Activated CD4-positive, alpha-beta T cell treated with anti-CD3 and anti-CD28 coated beads, Interleukin-2, amount 50 U/mL, for 1 hour (primary cell): ENCODE results near the gene YTHDC1.
"Not testable (repeated sequence)": the region's sequence is repeated elsewhere in the genome, so short reads cannot be mapped to it uniquely, and the experiment has no call there.

ENCODE experiments used
- DNase-seq: peaks from one replicate; pipeline ENCODE4 v3.0.0-alpha.2; 2020

YTHDC1 gene

DNA sequence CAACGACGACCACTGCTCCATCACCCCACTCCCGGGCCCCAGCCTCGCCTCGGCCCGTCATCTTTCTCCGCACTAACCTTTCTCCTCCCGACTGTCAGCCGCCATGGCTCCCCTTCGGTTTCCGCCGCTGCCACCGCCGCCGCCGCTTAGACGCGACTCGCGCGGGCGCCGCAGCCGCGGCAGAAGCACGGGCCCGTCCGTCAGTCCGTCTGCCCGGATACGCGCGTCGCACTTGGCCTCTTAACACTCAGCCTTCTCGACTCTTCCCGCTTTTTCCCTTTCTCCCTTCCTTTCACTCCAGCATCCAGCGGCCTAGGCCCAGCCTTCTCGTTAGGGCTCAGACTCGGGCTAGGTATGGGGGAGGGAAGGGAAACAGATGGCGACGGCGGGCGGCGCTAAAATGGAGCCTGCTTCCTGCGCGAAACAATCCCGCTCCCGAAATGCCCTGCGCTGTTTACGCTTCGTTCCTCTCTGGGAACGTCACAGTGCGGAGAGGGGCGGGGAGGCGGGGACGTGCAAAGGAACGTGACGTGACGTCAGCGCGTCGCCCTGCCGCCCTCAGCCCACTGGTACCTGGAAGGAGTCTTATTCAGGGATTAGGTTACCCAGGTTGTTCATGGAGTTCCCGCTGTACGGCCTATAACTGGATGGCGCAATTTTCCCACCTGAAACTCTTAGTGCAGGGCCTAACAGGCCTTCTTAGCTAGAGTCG, at the start of gene YTHDC1:
Gene YTHDC1 (minus strand): TSS at position 442 of the 712 bp plus-strand sequence. CDS start 337 bp downstream, at position 105.
- DNase-seq = peak; percentile 96

GRCh38 chr4:68399306-68399705, 49.4 kb upstream of the YTHDC1 start:
- no peak for DNase-seq

DNA sequence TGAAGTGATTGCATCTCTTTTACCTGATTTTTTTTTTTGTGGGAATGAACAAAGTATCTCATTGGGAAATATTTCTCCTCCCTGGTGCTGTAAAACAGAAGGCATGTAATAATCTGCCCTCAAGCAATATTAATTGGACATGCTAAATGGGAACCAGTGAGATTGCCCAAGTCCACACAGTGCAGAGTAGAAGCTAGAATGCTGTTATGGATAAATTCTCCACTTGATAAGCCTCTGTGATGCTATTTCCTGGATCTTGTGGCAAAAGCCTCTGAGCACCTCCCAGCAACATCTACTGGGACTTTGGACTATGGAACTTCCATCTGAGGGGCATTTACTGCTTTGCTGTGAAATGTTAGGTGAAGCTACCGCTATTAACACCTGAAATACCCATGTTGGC, 46.9 kb upstream of the YTHDC1 start:
- no peak for DNase-seq

DNA sequence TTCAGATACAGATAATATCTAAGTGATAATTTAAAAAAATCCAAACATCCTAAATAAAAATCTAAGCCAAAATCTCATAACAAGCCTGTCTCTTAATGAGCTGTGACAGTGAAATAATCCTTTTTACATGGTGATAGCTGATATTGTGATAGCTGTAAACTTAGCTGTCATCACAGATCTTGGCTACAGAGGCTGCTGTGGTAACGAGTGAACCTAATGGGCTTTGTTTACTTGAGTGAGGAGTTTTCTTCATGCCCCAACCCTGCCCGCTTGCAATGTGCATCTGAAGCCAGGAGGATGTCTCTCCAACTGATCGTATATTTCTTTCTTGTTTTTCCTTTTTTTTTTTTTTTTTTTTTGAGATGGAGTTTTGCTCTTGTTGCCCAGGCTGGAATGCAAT, 41.5 kb upstream of the YTHDC1 start:
- DNase-seq = no peak

DNA sequence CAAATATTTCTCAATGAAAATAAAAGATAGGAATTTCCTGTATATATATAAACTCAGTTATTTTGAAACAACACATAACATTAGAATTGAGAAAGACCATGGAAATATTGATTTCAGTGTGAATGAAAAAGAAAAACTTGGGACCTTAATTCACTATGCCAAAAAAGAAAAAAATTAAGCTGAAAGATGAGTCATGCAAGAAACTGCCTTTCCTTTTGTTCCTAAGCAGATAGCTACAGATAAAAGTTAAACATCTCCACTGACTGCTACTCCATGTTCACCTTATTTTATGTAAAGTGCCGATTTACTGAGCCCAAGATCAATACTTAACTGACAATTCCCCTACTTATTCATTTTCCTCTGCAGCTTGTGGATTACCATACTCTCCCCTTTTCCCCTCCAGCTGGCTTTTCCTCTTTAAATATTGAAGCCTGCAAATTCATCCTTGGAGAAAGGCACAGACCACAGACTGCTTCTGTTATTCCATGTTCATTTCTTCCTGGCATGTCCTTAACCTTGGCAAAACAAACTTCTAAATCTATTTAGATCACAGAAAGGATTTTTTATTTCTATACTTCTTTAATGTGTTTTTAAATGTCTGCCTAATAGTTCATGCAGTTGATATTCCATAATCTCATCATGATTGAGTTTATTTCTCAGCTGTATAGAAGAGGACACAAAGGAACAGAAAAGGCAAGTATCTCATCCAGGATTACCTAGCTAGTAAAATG, 40.5 kb upstream of the YTHDC1 start:
- DNase-seq = no peak

DNA sequence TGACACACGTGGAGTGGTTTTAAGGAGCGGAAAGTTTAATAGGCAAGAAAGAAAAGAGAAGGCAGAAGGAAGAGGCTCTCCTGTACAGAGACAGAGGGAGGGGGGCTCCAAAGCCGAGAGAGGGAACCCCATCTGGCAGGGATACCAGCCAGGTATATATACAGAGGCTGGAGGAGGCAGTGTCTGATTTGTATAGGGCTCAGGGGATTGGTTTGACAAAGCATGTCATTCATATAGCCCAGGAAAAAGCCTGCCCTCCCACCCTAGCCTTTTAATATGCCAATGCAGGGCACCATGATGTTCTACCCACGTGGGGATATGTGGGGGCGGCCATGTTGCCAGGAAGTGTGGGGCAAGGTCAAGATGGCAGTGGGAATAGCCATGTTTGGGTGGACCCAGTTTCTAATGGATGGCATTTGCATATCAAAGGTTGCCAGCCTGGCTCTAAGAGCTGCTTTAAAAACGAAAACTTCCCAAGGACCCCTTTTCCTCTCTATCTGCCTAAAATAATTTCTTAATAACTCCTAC, 39.6 kb upstream of the YTHDC1 start:
- not testable (repeated sequence) for DNase-seq

DNA sequence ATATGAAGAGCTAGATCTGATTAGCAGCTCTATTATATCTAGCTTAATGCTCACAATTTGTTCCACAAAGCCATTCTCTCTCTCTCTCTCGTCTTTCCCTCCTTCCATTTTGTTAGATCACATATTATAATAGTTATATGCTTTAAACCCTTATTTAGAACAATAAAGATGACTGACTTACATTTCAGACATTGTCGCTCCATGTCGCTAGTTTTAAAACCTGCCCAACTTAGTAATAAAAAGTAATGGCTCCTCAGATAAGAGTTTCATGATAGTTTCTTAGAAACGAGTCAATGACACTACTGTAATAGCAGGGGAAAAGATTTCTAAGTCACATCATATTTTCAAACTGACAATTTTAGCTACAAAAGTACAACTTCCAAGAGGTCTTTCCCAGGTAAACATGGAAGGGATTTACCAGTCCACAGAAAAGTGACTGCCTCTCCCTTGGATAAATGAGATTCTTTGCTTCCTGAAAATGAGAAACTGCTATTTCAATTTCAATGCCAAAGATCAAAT, 38.5 kb upstream of the YTHDC1 start:
- DNase-seq = no peak

GRCh38 chr4:68385267-68385666, 35.4 kb upstream of the YTHDC1 start:
- no peak for DNase-seq

DNA sequence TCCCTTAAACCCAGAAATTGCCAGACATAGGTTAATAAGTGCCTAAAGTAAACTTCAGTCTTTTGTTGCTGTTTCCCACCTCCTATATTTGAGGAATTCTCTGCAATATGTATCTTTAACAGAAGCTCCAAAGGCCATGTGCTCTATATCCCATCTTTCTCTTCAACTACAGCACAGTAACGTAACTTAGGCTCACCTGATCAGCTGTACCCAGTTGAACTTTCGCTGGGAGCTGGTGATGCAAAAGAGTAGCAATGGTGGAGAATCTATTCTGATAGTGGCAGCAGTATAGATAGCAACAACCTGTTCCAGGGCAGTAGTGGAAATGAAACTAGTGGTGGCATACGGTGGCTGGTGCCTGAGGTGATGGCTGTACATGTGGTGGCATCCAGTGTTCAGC, 33.2 kb upstream of the YTHDC1 start:
- no peak for DNase-seq

GRCh38 chr4:68378226-68378625, 28.3 kb upstream of the YTHDC1 start:
- DNase-seq = no peak

GRCh38 chr4:68375667-68376559, 26.0 kb upstream of the YTHDC1 start:
- DNase-seq = peak; percentile 29

DNA sequence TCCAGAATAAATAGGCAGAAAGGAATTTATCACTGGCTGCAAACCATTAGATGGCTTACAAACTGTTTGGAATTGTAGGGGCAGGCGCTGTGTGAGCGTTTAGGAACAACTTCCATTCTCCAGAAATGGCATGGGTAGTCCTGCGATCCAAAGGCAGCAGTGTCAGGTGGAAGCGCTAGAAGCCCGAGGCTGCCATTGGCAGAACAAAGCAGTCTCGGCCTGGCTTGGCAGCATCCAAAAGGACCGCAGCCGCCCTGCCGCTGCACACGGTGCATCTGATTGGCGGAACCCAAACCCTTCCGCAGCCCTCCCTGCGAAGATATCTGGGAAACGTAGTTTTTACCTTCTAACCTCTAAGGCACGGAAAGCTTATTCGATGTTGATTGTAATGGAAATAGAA, 23.6 kb upstream of the YTHDC1 start:
- peak; percentile 49 for DNase-seq

GRCh38 chr4:68372588-68372987, 22.7 kb upstream of the YTHDC1 start:
- DNase-seq = no peak

DNA sequence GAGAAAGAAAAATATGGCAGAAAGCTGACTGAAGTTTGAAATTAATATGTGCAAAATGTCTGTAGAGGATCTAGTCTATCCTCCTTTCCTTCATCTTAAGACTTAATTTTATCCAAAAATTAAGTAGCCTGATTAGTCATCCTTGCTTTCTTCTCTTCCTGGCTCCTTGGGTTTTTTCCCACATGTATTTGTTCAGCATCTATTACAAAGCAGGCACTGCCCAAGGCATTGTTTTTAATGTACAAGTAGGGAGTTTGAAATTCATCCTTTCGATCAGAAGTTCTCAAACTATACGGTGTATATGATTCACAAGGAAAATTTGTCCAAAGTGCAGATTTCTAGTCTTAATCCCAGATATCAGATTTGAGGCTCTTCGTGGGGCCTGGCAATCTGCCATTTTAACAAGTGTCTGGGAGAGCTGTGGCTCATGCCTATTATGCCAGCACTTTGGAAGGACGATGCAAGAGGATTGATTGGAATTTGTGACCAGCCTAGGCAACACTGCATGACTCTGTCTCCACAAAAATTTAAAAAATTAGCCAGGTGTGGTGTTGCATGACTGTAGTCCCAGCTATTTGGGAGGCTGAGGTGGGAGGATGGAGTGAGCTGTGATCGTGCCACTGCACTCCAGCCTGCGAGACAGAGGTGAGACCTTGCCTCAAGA, 19.4 kb upstream of the YTHDC1 start:
- no peak for DNase-seq

DNA sequence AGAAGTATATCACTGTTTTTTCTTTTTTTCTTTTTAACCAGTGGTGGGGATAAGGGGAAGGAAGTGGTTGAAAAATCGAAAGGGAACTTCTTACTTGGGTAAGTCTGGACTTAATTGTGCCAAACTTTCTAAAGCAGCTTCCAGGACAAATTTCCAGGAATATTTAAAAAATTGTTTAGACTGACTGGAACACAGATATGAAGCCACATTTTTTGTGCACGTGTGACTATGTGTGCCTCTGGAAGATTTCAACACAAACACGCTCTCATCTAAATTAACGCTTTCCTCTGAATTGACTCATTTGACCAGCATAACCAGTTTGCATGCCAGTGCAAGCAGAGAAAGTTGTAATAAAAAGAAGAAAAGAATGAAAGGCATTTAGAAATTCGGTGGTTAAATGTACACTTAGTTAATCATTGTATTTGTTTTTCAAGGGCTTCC, 18.8 kb upstream of the YTHDC1 start:
- DNase-seq = no peak

GRCh38 chr4:68367835-68368234, 17.9 kb upstream of the YTHDC1 start:
- no peak for DNase-seq

DNA sequence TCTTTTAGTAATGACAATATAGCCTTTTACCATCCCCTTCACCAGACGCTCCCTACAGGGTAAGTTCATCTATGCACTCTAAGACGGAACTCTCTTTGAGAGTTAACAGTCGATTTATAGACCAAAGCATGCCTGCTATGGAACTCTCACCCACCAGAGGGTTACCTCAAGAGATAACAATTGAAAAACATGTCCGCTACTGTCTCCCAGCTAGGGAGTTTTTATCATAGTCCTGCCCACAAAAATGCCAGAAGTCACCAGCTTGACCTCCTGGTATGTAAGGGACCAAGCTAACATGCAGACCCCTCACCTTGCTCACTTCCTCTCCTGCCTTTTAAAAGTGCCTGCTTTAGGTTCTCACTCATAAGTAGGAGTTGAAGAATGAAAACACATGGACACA, 16.7 kb upstream of the YTHDC1 start:
- no peak for DNase-seq

DNA sequence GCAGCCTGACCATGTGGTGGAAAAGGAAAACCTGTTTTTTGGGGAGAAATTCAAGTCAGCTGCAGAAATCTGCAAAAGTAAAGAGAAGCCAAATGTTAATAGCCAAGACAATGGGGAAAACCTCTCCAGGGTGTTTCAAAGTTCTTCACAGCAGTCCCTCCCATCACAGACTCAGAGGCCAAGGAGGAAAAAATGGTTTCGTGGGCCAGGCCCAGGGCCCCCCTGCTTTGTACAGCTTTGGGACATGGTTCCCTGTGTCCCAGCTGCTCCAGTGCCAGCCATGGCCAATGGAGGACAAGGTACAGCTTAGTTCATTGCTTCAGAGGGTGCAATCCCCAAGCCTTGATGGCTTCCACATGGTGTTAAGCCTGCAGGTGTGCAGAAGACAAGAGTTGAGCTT, 15.2 kb upstream of the YTHDC1 start:
- no peak for DNase-seq

DNA sequence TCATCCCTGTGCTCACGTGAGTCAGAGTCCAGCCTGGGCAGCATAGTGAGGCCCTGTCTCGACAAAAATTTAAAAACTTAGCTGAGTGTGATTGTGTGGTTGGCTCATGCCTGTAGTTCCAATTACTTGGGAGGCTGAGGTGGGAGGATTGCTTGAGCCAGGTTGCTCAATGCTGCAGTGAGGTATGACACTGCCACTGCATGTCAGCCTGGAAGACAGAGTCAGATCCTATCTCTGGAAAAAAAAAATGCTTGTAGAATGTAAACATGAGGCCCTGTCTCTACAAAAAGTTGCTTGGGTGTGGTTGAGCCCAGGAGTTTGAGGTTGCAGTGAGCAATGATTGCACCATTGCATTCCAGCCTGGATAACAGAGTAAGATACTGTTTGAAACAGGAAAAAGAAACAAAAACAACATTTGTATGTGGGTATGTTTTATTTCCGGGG, 11.3 kb upstream of the YTHDC1 start:
- no peak for DNase-seq

DNA sequence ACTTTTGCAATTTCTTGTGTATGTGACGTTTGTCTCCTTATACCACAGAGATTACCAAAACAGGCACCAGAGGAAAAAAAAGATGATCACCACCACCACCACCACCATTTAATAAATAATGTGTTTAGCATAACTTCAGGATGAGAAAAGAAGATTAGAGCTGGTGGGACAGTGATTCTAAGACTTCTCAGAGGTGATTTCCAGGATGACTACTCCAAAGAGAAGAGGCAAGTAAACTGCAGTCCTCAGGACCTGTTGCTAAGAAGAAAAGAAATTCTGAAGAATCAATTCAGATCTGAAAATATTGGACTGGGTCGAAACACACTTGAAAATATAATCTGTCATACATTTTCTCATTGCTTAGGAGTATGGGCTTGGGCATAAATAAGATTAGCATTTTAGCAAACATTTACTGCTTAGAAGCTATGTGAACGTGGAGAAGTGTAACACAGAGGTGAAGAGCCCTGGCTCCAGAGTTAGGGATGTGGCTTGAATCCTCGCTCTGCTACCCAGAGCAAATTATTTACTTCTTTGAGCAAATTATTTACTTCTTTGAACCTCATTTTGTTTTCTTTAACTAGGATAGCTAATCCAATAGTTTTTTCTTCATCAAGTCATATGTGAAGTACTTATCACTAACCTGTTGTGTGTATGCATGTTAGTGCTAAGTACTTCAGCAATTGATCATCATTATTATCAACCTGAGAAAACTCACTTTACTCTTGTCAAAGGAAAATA, 10.5 kb upstream of the YTHDC1 start:
- no peak for DNase-seq

- DNase-seq = no peak
These were observed 9.6 kb upstream of the YTHDC1 start for GRCh38 chr4:68359508-68359907.

DNA sequence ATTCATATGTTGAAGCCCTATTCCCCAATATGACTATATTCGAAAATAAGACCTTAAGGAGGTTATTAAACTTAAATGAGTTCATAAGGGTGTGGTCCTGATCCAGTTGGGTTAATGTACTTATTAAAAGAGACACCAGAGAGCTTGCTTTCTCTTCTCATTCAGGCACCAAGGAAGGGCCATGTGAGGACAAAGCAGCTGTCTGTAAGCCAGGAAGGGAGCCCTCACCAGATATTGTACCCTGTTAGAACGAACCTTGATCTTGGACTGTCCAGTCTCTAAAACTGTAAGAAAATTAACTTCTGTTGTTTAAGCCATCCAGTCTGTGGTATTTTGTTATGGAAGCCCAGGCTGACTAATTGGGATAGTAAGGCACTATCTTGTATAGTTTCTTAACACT, 9.1 kb upstream of the YTHDC1 start:
- no peak for DNase-seq
